HG03064 (cell line): Measurements from ENCODE around the gene SLC23A2.

Source experiments
- ATAC-seq: cut with Tn5 transposase; IDR thresholded peaks from one replicate; pipeline ENCODE4 v1.9.1; 2021; ENCODE audit warnings: low read depth; ENCODE audit not compliant: unreplicated experiment

Gene SLC23A2

GRCh38 chr20:4971064-4971463, 30.2 kb downstream of the SLC23A2 start:
- ATAC-seq: no peak

- no peak for ATAC-seq
Measured at GRCh38 chr20:4967752-4968477, 33.4 kb downstream of the SLC23A2 start.

- no peak for ATAC-seq
Measured at GRCh38 chr20:4966826-4967751, 34.2 kb downstream of the SLC23A2 start.

- no peak for ATAC-seq
Measured at GRCh38 chr20:4962241-4962855, 39.0 kb downstream of the SLC23A2 start.

GRCh38 chr20:4961746-4962145, 39.6 kb downstream of the SLC23A2 start:
- no peak for ATAC-seq

GRCh38 chr20:4959592-4959991, 41.7 kb downstream of the SLC23A2 start:
- no peak for ATAC-seq

- ATAC-seq: no peak
Measured at GRCh38 chr20:4957939-4958362, 43.4 kb downstream of the SLC23A2 start.

GRCh38 chr20:4957187-4957586, 44.1 kb downstream of the SLC23A2 start:
- no peak for ATAC-seq

- ATAC-seq: no peak
Measured at GRCh38 chr20:4956200-4956810, 45.0 kb downstream of the SLC23A2 start.

- no peak for ATAC-seq
Measured at GRCh38 chr20:4953881-4954280, 47.4 kb downstream of the SLC23A2 start.

- no peak for ATAC-seq
Measured at GRCh38 chr20:4952229-4952628, 49.1 kb downstream of the SLC23A2 start.

GRCh38 chr20:4951299-4951698, 50.0 kb downstream of the SLC23A2 start:
- no peak for ATAC-seq

- no peak for ATAC-seq
Measured at GRCh38 chr20:4950841-4951240, 50.5 kb downstream of the SLC23A2 start.

- no peak for ATAC-seq
Measured at GRCh38 chr20:4950437-4950836, 50.9 kb downstream of the SLC23A2 start.

- ATAC-seq: no peak
Measured at GRCh38 chr20:4949833-4950178, 51.5 kb downstream of the SLC23A2 start.

GRCh38 chr20:4947817-4948559, 53.3 kb downstream of the SLC23A2 start:
- ATAC-seq: no peak

GRCh38 chr20:4946986-4947385, 54.3 kb downstream of the SLC23A2 start:
- no peak for ATAC-seq

- no peak for ATAC-seq
Measured at GRCh38 chr20:4946585-4946984, 54.7 kb downstream of the SLC23A2 start.

- no peak for ATAC-seq
Measured at GRCh38 chr20:4944518-4945313, 56.6 kb downstream of the SLC23A2 start.
